Peyer's patch (tissue), 4 donors: Measurements from ENCODE around the gene LSM4.

Source experiments
- CTCF ChIP-seq, 6 experiments: fragments of 450-650 bp in 4 of 6; fragments of 200-600 bp in 2 of 6; sonication (generic) in 1 of 6; IDR thresholded peaks; one replicate each; pipeline ENCODE4 v1.5.1; 2017 to 2019; ENCODE audit warnings: antibody characterized with exemption in 6 of 6, mild to moderate bottlenecking in 3 of 6, moderate library complexity in 1 of 6
- POLR2A ChIP-seq, 2 donors: fragments of 450-650 bp; IDR thresholded peaks; one replicate each; pipeline ENCODE4 v1.5.1; 2017; ENCODE audit warnings: antibody characterized with exemption in 2 of 2, mild to moderate bottlenecking in 2 of 2, moderate library complexity in 2 of 2

- TF ChIP-seq POLR2A (IDR thresholded peaks at IDR 0.05) (no peak), CTCF (IDR thresholded peaks at IDR 0.05) (no peak)
Observed at GRCh38 chr19:18350490-18350889, 27.6 kb upstream of the LSM4 start.
